HG03457 (cell line): Measurements from ENCODE around the gene ARID3B.
"Not testable (repeated sequence)": the region's sequence is repeated elsewhere in the genome, so short reads cannot be mapped to it uniquely, and the experiment has no call there.

ENCODE experiments used
- ATAC-seq: cut with Tn5 transposase; IDR thresholded peaks from one replicate; pipeline ENCODE4 v1.9.1; 2021; ENCODE audit warnings: moderate number of reproducible peaks; ENCODE audit not compliant: unreplicated experiment

ARID3B gene

DNA sequence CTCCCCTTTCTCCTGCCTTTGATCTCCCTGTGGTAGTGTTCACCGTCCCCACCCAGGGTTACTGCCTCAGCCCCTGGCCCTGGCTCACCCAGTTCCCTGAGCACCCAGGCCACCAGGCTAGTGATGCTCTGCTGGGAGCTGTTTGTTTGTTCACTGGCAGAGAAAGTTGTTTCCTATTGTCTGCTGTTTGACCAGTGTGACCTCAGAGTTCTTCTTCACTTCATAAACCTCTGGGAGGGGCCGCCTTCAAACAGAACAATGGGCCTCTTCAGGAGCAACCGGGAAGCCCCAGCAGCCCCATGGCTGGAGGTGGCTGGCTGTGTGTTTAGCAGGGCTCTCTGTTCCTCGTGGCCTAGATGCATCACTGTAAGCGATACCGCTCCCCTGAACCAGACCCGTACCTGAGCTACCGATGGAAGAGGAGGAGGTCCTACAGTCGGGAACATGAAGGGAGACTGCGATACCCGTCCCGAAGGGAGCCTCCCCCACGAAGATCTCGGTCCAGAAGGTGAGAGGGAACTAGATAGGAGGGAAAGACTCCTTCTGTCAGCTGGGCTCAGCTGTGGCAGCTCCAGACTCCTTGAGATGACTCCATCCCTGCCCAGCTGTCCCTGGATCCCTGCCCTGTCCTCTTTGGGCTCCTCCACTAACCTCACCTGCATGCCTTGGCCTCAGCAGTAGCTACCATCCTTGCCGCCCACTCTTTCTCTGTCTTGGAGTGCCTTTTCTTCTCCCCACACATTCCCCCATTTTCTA is 78.0 kb downstream of the ARID3B start:
- ATAC-seq, result no peak

DNA sequence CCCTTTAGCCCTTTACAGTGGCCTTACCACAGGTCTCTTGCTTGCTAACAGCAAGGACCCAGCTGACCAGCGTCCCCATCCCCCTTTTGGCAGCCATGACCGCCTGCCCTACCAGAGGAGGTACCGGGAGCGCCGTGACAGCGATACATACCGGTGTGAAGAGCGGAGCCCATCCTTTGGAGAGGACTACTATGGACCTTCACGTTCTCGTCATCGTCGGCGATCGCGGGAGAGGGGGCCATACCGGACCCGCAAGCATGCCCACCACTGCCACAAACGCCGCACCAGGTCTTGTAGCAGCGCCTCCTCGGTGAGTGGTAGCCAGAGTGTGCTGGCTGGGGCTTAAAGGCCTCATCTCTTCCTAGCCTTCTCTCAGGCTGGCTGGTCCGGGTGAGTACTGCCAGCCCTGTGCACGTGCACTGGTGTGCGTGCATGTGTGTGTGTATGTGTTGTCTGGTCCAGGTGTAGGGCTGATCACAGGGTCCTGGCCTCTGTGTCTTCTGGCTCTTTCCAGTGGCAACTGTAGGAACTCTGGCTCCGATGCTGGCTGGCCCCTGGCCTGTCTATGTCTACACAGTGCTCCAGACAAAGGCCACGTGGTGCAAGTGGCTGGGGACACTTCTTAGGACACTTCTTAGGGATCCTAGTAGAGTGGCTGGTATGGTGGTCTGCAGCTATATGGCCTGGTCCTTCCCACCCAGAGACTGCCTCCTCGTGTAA is 79.1 kb downstream of the ARID3B start:
- ATAC-seq, result no peak

DNA sequence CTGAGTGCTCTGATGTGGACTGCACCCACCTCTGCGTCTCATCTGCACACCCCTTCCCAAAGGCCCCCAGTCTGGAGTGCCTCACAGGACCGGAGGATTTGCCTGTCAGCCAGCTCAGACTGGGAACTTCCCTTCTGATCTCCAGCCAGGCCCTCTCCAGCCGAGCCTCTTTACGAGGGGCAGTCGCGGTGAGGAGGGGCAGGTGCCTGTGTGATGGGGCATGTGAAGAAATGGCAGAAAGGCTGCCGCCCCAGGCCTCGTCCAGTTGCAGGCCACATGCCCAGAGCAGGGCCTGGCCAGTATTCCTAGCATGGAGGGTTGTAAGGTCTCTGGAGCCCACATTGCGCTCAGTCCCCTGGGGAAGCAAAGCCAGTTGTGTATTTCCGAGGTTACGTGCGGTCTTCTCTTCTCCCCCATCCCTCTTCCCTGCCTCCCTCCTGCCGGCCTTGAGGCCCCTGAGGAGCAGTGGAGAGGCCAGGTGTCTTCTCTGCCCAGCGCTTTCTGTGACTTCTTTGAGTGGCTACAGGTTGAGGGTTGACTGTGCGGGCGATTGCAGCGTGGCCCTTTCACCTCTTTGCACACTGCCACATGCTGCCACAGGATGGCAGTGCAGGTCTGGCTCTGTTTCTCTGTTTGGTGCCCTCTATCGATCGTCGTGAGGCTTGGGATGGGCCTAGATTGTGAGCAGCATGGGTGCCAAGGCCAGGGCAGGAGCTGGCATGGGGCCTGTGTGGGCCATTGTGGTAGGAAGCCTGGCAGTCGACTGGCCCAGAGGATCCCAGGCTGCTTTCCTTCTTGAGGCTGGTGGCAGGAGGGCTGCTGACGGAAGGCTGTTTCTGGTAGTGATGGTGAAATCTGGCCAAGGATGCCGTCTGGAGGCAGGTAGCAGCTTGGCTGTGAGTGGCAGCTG is 79.9 kb downstream of the ARID3B start:
- ATAC-seq, result no peak

DNA sequence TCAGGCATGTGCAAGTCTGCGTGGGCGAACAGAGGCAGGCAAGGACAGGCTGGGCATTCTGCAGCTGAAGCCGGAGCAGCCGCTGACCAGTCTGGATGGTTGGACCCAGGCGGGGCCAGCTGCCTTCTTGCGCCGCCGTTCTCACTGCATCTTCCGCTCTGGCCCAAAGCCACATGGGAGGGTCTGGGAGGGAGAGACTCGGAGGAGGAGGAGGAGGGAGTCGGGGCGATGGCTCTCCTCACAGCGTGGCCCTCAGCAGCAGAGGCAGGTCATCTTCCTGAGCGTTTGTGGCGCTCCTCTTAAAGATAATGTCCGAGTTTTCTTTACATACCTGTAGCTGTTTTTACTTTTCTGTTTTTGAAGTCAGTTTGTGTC is 80.5 kb downstream of the ARID3B start:
- no peak for ATAC-seq

DNA sequence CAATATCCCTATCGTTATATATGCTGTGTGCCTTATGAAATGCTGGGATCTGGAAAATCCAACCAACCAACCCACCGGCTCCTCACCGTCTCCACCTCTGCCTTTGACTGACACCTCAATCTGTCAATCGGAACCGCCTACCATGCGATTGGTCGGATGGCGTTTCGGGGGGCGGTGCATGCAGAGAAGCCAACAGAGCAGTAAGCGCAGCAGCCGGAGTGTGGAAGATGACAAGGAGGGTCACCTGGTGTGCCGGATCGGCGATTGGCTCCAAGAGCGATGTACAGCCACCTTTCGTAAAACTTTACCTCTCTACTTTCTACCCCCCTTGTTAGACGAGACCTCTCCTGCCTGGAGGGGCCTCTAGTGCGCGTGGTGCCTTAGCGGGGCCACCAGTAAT is 80.9 kb downstream of the ARID3B start:
- ATAC-seq, result no peak

DNA sequence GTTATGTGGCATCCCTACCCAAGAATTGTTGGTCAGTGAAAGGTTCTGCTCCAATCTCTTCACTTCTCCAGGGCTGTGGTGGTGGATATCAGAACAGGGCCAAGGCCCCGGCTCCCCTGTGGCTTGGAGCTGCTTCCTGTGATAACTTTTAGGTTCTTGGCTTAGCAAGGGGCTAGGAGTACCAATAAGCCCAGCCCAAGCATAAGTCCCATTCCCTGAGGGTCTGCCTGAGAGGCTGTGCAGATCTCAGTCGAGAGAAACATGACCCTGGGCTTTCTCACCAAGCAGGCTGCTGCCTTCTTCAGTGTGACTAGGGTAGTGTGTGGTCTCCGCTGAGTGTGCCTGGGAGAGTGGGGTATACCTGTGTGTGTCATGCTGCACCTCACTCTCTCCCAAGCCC is 81.7 kb downstream of the ARID3B start:
- no peak for ATAC-seq

DNA sequence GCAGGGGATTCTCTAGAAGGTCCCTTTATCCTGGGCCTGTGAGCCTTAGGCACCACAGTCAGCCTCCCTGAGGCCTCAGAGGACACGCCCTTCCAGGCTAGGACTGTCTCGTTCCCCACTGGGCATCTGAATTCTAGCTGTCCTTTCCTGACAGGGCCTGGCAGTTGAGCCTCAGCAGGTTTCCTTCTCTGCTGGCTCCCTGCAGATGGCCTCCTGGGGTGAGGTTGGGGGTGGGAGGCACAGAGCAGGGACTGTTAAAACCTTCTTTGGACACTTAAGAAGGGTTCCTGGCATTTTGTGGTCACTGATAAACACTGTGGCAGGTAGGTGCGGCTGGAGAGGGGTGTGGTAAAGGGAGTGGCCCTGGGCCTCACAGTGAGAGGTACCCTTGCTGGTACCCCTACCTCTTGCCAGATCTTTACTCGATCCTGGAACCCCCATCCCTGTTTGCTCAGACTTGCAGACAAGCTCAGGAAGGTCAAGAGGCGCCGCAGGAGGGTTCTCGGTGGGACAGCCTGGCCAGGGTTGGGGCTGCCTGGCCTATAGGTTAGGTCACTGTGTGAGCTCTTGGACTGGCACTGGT is 83.1 kb downstream of the ARID3B start:
- ATAC-seq, result no peak

DNA sequence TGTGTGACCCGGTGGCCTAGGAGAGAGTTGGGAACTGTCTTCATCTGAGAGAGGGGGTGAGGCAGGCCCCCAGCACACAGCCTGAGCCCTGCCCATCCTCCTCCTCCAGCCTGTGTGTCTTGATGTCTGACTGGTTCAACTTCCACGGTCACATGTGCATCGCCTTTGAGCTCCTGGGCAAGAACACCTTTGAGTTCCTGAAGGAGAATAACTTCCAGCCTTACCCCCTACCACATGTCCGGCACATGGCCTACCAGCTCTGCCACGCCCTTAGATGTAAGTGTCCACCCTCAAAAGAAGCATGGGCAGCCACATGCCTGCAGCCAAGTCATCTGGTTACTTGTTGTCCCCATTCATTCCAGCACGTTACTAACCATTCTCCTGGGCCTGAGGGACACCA is 84.7 kb downstream of the ARID3B start:
- no peak for ATAC-seq

DNA sequence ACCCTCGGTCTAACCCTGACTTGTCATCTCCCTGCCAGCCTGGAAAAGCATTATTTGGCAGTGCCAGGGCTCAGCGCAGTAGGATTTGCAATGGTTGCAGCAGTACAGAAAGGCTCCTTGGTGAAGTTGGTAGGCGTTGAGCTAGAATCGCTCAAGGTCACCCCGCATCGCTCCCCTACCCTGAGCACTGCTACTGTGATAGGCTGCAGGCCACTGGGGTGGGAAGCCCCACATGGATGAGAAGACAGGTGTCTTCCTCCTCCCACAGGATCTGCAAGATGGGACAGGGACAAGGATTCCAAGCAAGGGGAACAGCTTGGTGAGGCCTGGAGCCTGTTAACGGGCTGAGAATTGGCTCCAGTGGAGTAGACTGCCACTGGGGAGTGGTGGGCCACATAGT is 85.3 kb downstream of the ARID3B start:
- ATAC-seq, result no peak

DNA sequence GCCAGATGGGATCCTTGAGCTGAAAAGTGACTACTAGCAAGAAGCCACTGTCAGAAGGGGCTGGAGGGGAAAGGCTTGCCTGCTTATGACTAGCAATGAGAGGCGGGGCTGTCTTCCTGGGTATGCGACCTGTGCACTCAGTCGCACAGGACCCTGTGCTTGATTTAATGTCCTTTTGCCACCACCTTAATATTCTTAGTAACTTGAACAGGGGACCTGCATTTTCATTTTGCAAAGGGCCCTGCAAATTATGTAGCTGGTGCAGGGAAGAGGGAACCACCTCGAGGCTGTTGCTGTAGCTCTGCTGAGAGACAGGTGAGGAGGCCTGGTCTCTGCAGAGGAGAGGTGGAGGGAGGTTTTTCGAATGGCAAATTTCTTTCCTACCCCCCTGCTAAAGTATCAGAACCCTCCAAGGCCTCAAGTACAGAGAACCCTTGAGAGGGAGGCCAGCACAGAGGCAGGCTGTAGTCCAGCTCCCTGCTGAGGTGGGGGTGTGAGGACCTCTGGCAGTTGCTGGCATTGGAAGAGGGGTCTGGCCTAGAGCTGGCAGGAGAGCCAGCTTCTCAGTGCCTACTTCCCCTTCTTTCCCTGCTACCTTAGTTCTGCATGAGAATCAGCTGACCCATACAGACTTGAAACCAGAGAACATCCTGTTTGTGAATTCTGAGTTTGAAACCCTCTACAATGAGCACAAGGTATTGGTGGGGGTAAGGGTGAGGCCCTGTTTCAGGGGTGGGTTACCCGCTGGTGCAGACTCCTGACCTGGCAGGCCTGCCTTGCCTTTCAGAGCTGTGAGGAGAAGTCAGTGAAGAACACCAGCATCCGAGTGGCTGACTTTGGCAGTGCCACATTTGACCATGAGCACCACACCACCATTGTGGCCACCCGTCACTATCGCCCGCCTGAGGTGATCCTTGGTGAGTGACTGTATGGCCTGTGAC is 86.0 kb downstream of the ARID3B start:
- ATAC-seq, result no peak

DNA sequence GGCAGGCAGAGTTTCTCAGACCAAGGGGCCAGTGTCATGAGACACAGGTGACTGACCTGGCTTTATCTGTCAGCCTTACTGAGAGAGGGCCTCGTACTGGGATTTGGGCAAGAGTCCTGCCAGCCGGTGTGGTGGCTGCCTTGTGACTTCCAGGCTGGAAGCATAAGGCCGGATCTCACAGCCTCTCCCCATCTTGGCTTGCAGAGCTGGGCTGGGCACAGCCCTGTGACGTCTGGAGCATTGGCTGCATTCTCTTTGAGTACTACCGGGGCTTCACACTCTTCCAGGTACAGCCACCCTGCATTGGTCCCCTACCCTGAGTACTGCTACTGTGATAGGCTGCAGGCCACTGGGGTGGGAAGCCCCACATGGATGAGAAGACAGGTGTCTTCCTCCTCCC is 86.7 kb downstream of the ARID3B start:
- no peak for ATAC-seq

DNA sequence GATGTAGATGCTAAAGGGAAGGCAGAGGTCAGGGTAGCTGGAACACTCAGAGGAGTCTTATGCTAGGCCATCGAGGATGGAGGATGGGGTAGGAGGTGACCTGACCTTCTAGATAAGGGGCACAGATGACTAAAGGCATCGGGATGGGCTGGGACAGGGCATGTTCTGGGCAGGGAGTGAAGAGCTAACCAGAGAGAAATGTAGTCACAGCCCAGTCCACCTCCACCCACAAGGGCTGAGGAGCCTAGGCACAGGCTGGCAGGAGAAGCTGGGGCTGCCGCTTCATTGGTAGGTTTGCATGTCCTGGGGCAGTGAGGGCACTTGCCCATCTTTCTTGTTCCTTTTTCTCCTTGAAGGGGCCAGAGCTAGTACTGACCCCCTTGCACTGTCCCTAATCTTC is 87.2 kb downstream of the ARID3B start:
- no peak for ATAC-seq

DNA sequence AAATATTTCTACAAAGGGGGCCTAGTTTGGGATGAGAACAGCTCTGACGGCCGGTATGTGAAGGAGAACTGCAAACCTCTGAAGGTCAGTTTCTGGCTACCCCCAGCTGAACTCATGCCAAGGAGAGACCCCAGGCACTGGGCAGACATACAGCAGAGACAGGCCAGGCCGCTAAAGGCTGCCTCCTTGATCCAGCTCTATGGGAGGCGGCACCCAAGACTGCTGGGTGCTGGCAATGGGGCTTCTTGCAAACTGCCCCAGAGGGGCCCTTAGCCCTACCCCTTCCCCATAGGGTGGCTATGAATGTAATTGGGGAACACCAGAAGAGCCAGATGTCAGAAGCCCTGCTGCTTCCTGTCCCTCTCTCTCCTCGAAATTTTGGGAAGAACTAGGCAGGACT is 87.9 kb downstream of the ARID3B start:
- no peak for ATAC-seq

DNA sequence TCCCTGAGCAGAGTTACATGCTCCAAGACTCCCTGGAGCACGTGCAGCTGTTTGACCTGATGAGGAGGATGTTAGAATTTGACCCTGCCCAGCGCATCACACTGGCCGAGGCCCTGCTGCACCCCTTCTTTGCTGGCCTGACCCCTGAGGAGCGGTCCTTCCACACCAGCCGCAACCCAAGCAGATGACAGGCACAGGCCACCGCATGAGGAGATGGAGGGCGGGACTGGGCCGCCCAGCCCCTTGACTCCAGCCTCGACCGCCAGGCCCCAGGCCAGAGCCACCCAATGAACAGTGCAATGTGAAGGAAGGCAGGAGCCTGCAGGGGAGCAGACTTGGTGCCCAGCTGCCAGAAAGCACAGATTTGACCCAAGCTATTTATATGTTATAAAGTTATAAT is 88.7 kb downstream of the ARID3B start:
- ATAC-seq, result not testable (repeated sequence)

DNA sequence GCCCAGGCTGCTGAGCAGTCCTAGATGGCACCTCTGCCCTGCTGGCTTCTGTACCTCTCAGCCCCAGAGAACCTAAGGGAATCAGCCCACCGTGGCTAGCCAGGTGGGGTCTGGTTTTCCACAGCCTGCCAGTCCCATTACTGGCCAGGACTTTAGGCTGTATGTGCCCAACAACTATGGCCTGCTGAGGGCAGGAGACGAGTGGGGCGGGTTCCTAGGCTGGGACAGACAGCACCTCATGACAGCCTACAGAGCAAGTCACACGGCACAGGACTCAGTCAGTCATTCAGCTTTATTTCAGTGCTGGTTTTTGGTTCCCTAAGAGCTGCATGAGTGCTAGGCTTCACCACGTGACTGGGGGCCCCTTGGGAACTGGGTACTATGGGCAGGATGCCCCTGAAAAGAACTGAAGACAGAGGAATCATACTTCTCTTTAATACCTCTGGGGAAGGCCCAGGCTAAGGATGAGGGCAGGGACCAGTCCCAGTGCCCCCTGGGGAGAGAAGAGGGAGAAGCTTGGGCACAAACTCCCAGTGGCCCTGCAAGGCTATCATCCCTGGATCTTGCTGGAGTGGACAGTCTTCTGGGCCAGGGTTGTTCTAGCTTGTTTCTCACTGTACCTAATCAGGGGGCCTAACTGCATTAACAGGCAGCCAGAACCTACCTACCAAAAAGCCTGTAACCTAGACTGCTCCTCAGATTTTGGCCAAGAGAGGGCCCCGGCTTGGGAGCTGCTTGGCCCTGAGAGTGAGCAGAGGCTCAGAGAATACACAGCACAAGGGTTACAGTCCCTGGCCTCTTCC is 89.5 kb downstream of the ARID3B start:
- no peak for ATAC-seq

DNA sequence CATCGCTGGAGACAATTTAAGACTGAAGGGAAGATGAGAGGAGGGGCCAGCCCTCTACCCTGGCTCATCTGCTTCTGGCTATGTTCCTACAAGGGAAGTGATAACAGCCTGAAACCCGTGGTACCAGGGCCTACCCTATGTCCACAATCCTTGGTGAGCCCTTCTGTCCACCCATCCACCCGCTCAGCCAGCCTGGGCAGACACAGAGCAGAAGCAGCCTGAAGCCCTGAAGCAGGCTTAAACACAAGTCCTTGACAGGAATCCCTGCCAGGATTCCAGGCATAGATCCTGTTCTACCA is 90.0 kb downstream of the ARID3B start:
- no peak for ATAC-seq

DNA sequence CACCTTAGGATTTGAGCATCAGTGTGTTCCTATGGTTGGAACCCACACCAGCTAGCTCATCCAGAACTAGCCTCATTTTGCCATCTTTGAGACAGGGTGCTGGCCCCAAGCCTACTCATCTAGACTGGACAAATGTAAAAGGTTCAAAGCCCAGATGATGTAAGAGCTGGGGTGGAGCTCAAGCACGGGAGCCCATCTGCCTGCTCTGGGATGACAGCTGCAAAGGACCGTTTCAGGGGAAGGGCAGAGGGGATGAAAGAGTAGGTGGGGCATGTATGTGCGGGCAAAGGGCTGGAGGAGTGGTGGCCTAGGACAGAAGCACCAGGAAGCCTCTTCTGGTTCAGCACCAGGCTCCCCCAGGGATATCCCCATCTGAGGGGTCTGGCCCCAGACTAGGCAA is 90.4 kb downstream of the ARID3B start:
- ATAC-seq, result no peak

DNA sequence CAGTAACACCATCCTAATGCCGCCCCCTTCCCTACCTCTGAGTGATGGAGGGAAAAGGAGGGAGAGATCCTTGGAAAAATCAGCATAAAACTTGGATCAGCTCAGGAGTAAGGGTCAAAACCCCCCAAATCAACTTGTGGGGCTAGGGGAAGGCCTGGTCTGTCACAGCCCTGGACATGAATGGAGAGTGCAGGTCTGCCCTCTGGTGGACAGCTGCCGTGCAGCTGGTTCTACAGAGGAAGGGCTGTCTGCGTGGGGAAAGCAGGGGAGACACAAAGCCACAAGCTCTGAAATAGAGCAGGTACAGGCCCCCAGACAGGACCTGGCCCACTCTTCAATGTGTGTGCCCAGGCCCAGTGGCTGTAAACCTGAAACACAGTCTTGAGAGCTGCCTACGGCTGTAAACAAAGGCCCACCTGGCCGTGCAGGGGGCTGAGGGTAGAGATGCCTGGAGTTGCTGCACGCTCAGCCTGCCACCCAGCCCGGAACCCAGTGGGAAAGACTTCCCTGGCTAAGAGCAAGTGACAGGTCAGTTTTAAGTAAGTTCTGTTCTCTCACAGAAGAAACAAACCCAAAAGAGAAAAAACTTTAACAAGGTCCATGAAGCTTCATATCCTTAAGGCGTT is 91.0 kb downstream of the ARID3B start:
- no peak for ATAC-seq

DNA sequence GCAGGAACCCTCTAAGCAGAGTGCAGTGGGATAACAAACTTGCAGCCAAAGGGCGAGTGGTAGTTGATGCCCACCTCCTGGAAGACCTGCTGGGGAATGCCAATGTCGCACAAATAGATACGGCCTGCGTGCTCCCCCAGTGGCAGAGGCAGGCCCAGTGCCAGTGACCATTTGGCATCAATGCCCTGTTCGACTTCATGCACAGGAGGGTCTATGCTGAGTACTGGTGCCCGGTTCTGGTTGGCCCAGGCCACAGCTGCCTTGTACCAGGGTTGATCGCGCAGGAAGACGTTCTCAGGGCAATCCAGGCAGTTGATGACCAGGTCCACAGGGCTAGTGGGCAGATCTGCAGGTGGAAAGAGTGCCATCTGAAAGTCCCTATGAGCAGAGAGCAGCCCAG is 91.6 kb downstream of the ARID3B start:
- no peak for ATAC-seq
